Peyer's patch (tissue), 4 donors: ENCODE data around the gene LRRC4B.

Experiments
- POLR2A ChIP-seq, 2 donors: fragments of 450-650 bp; IDR thresholded peaks; one replicate each; pipeline ENCODE4 v1.5.1; 2017; ENCODE audit warnings: antibody characterized with exemption in 2 of 2, mild to moderate bottlenecking in 2 of 2, moderate library complexity in 2 of 2
- TF ChIP-seq, protein P1 (sequence below), 6 experiments: fragments of 450-650 bp in 4 of 6; fragments of 200-600 bp in 2 of 6; sonication (generic) in 1 of 6; IDR thresholded peaks; one replicate each; pipeline ENCODE4 v1.5.1; 2017 to 2019; ENCODE audit warnings: antibody characterized with exemption in 6 of 6, mild to moderate bottlenecking in 3 of 6, moderate library complexity in 1 of 6

DNA sequence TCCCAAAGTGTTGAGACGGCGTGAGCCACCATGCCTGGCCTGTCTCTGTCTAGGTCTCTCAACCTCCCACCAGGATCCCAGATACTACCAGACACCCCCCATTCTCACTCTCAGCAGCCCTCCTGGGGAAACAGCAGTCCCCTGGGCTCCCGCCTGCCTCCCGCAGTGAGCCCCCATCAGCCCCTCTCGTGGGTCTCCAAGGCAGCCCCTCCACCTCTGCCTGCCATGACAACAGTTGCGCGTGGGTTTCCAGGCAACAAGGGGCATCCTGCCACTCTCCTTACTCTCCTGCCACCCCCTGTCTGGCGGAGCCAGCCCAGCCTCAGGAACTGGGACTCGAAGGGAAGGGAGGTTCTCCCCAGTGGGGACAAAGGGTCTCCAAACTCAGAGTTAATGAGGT, 5.2 kb downstream of the LRRC4B start:
- TF ChIP-seq, protein P1, sequence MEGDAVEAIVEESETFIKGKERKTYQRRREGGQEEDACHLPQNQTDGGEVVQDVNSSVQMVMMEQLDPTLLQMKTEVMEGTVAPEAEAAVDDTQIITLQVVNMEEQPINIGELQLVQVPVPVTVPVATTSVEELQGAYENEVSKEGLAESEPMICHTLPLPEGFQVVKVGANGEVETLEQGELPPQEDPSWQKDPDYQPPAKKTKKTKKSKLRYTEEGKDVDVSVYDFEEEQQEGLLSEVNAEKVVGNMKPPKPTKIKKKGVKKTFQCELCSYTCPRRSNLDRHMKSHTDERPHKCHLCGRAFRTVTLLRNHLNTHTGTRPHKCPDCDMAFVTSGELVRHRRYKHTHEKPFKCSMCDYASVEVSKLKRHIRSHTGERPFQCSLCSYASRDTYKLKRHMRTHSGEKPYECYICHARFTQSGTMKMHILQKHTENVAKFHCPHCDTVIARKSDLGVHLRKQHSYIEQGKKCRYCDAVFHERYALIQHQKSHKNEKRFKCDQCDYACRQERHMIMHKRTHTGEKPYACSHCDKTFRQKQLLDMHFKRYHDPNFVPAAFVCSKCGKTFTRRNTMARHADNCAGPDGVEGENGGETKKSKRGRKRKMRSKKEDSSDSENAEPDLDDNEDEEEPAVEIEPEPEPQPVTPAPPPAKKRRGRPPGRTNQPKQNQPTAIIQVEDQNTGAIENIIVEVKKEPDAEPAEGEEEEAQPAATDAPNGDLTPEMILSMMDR (IDR thresholded peaks at IDR 0.05): no peak
- no peak for TF ChIP-seq POLR2A (IDR thresholded peaks at IDR 0.05)
